T1000 (cell line): ENCODE measurements around the gene PRPS1.
"Not testable (repeated sequence)": the region's sequence is repeated elsewhere in the genome, so short reads cannot be mapped to it uniquely, and the experiment has no call there.

Source experiments
- DNase-seq: peaks from one replicate; lab custom pipeline; 2025; ENCODE audit warnings: mixed read lengths; lab: John Stamatoyannopoulos, UW

The PRPS1 gene

DNA sequence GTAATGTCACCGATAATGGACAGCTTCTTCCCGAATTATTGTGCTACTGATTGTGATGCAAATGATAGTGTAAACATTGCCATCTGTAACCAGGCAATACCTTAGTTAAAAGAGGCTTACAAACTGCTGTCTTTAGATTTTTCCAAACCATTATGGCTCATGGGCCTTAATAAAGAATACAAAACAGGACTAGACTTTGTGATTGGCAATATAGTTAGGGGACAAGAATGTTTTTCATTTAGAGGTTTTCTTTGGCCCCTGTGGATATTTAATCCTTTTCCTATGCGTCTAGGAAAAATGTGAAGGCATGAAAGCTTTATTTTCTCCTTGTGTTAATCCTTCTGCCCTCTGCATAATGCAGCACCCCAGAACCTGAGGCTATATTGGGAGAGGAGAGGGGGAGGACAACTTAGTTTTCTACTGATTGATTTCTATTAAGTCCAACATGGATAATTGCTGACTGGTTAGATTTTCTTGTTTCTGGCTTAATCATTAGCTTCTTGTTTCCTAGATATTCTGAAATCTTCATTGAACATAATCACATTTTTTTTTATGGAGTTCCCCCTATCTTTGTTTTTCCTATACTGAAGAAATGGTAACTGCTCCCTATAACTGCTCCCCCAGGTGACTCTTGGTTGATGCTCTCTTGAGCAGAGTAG, 1.9 kb downstream of the PRPS1 start:
- no peak for DNase-seq

DNA sequence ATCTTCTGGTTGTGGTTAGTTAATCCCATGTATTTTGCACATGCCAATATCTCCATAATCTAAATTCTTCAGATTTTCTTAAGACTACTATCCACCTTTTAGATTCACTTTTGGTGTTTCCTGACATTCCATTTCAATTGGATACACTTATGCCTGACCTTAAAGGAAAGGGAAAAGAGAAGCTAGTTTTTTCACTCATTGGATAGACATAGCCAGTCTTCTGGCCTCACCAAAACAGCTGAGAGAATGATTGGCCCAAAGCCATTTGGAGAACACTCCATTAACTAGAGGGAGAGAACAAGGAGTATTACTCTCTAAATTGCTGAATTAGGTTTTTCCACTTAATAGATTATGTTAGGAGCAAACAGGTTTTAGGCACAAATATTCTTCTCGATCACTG, 4.0 kb downstream of the PRPS1 start:
- DNase-seq: no peak

DNA sequence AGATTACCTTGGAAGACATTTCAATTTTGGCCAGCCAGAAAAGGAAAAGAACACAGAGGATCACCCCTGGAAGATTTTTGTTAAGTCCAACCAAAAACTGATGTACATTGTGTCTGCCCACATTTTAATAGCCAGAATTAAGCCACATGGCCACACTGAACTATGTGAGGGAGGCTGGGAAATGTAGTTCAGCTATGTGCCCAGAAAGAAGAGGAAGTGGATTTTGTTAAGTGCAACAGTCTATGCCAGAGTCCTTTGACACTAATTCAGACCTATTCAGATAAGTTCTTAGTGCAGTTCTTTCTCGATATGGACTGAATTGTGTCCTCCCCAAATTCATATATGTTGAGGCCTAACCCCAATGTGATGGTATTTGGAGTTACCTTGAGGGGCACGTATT, 18.4 kb downstream of the PRPS1 start:
- DNase-seq: no peak

DNA sequence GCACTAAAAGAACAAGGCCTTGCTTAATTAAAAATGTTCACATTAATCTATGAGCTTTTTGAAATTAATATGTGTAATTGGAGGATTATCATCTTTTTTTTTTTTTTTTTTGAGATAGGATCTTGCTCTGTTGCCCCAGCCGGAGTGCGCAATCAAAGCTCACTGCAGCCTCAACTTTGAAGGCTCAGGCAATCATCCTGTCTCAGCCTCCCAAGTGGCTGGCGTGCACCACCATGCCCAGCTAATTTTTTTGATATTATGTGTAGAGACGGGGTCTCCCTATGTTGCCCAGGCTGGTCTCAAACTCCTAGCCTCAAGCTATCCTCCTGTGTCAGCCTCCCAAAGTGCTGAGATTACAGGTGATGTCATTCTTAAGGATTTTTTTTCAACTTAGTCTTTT, 20.0 kb downstream of the PRPS1 start:
- DNase-seq: no peak

DNA sequence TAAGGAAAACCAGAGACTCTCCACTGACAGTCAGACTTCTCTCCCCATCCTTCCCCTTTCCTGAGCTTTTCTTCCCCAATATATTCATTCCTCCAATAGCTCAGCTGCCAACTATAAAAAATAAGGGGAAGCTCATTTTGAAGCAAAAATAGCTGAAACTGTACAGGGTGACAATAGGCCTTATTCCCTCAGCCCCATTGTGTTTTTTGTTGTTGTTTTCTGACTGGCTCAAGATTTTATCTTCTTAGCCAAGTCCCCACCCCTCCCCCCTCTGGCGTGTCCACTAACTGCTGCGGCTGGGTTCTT, 26.2 kb downstream of the PRPS1 start:
- DNase-seq: no peak

DNA sequence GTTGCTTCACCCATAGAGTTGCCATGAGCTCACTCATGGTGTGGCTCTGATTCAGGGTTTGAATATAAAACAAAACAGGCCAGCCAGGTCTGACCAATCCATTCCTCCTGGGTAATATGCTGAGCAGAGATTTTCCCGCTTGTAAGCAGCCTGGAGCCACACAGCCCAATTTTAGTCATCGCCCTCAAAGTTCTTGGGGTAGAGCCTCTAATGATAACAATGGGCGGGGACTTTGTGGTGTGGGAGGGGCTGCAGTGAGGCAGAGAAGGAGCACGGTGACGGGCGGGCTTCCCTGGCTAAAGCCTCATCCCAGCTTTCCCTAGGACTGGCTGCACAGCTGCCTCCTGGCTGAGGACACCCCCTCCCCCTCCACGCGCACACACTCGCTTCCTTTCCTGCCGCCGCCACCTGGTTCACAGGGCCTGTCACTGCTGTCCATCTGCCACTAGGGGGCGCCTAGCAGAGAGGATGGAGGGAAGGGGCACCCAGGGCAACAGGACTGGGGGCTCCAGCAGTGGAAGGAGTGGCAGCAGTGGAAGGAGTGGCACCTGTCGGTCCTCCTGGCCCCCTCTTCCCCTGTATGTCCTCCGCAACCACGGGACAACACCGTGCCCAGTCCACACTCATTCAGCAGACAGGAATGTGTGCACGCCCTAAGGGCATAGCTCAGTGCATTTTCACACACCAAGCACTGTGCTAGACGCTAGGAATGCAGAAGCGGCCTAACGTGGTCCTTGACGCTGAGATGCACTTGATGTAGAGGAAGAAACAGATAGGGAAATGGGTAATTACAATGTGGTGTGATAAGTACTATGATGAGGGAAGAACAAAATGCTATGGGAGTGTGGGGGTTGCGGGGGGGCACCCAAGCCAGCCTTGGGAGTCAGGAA, 26.8 kb downstream of the PRPS1 start:
- peak; percentile 58 for DNase-seq

DNA sequence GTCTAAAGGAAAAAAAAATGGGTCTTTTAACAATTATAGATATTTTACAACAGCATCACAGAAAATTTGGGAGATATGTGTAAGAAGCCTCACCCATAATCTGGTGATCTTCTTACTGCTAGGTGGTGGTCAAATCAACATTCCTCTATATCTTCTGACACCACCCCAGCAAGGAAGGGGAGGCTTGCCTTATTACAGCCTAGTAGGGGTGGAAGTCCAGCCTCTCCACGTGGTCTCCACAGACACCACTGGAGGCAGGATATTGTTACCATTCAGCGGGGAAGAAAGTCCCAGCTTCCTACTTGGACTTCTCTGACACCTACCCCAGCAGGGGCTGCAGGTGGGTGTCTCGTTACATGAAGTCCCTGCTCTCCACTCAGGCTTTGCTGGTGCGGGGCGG, 28.7 kb downstream of the PRPS1 start:
- no peak for DNase-seq

DNA sequence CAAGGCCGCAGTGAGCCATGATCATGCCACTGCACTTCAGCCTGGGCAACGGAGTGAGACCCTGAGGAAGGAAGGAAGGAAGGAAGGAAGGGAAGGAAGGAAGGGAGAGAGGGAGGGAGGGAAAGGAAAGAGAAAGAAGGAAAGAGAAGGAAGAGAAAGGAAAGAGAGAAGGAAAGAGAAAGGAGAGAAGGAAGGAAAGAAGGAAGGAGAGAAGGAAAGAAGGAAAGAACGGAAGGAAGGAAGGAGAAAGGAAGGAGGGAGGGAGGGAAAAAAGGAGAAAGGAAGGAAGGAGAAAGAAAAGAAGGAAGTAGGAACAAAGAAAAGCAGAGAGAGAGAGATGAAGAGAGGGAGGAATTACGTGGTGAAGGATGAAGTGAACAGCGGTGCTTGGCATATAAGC, 30.4 kb downstream of the PRPS1 start:
- no peak for DNase-seq

DNA sequence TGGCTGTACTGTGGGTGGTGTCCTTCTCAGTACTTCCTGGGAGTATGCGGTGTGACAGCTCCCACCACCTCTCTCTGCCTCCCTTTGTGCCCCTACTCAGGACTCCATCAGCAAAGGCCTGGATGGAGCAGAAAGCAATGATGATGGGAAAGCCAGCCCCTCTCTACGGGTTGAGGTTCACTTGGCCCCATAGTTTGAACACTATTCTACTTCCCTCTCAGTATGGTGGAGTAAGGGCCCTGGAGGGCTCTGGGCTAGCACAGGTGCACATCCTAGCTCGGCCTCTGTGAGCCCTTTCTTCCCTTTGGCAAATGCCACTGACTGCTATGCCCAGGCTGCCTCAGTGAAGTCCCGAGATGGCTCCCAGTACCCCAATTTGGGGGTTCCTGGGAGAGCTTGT, 31.0 kb downstream of the PRPS1 start:
- no peak for DNase-seq

DNA sequence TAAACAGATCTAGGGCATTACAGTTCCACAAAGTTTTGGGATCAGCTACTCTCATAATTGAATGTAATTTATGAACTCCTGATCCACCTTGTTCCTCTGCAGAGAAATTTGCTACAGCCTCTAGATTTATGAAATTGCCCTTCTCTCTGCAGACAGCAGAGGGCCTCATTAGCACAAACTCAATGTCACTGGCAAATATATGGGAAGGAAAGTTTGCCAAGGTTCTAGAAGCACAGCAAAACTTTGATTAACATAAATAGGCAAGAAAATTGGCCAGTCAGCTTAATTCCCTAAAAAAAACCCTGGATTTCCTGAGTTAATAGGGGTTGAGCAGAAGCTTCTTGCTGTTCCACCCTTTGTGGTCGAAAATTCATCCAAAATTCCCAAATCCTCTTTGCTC, 31.5 kb downstream of the PRPS1 start:
- no peak for DNase-seq

DNA sequence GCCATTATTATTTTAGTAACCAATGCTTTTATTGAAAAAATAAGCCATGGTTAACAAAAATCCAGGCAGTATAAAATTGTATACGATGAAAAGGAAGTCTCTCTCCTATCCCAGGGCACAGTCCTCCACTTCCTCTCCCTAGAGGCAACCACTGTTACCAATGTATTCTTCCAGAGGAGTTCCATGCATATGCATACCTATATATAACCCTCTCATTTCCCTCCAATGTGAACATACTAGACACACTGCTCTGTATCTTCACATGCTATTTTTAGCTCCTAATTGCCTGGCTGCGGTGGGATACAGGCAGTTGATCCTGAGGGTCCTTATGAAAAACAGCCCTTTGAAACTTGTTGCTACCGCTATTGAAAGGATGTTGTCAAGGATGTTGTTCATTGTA, 33.8 kb downstream of the PRPS1 start:
- DNase-seq: no peak

DNA sequence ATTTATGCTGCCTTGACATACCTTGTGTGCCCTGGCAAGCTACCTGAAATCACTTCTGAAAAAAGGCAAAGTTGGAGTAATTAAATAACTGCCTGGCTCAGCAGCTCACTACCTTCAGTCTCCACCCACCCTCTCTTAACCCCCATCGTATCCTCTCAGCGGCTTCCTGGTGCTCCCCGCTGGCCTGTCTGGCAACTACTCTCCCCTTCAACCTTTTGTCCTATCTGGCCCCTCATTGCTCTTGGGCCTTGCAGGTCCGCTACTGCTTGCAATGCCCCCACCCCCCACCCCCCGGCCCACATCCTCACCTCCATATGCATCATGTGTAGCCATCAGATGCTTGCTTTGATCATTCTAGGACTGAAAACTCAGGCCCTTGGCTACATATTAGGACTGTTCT, 34.5 kb downstream of the PRPS1 start:
- no peak for DNase-seq

DNA sequence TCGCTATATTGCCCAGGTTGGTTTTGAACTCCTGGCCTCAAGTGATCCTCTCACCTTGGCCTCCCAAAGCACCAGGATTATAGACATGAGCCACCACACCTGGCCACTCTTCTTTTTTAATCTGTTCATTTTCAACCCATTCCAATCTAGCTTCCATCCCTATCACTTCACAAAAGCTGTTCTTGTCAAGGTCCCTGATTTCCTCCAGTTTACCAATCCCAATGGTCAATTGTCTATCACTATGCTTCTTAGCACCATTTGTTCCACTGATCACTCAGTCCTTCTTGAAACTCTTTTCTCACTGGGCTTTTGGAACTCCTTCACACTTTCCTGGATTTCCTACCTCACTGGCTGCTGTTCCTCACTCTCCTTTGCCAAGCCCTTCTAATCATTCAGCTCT, 38.6 kb downstream of the PRPS1 start:
- no peak for DNase-seq

DNA sequence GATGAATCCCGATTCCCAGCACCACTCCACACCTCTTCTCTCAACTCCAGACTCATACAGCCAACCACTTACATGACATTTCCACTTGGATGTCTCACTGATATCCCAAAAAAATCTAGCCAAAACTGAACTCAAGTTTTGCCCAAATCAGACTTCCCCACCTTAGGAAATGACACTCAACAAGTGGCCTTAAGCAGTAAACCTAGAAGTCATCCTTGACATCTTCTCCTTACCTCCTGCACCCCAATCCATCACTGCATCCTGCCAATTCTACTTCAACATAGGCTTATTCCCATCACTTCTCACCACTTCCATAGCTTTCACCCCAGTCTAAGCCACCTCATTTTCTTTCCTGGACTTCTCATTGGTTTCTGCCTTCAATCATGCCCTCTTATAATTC, 39.1 kb downstream of the PRPS1 start:
- DNase-seq: no peak

DNA sequence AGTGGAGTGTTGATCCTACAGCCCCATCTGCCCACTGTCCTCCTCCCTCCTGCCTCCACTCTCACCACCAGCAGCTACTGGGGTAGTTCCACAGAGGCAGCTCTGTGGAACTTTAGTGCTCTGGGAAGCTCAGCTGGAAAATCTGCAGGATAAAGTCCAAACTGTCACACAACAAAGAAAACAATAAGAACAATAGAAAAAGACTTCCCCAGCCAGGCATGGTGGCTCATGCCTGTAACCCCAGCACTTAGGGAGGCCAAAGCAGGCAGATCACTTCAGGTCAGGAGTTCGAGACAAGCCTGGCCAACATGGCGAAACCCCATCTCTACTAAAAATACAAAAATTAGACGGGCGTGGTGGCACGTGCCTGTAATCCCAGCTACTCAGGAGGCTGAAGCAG, 40.4 kb downstream of the PRPS1 start:
- not testable (repeated sequence) for DNase-seq

DNA sequence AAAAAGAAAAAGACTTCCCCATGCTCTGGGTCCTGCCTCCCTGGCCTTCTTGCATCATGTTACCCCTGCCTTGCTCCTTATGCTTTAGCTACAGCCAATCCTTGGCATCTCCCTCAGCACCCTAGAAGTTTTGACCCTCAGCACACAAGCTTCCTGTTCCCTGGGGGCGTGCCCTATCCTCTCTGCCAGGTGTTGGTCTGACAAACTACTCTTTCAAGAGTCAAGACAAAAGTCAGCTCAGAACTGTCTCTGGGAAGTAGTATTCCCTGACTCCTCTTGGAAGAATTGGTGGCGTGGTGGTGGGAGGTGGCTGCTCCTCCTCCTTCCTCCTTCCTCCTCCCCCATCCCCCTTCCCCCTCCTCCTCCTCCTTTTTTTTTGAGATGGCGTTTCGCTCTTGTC, 41.0 kb downstream of the PRPS1 start:
- DNase-seq: no peak

DNA sequence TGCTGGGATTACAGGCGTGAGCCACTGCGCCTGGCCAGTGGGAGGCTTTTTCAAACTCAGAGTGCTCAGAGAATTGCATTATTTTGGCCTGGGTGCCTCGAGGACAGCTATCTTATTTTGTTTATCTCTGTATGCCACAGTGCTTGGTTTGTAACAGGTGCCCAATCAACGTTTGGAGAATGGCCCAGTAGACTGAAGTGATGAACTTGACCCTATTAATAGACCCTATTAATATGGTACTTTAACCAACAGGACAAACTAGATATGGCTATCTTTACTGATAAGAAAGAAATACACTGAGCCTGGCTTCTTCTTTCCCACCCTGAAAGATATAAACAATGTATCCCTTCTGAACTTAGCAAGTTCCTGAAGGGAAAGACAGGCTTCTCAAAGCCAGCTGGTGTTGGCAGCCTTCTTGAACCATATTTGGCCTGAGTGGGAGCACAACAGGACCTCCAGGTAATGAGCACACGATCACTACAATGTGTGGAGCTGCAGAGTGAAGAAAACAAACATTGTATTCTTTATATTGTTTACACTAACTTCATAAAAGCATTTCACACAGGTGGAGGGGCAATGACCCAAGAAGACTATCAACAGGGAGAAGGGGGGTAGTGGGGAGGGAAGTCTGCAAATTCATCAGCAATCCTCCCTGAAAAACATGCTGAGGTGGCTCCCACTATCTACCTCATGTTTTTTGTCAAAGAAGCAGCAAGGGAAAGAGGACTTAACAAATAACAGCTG, 41.7 kb downstream of the PRPS1 start:
- no peak for DNase-seq

DNA sequence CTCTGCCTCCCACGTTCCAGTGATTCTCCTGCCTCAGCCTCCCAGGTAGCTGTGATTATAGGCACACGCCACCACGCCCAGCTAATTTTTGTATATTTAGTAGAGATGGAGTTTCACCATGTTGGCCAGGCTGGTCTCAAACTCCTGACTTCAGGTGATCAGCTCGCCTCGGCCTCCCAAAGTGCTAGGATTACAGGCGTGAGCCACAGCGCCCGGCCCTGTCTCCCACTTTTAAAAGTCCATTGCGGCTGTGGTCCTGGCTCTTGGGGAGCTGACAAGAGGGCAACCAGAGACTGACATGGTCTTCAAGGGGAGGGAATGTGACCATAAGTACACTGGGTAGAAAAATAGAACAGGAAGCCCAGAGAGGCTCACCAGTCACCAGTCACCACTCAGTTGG, 42.9 kb downstream of the PRPS1 start:
- not testable (repeated sequence) for DNase-seq

DNA sequence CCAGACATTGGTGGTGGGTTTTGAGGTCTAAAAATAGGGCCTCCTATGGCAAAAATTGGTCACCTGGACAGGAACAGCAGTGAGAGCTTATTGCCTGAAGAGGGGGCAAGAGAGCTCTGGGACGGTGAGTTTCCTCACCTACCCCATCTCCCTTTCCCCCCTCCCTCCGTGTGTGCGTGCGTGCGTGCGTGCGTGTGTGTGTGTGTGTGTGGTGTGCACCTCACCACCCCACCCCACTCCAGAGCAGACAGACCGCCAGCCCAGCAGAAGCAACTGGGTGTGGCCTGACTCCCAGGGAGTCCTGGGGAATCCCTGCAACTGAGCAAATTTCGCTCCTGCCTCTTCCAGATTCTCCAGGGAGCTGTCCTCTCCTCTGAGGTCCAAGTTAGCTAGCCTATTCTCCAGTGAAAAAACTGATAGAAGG, 44.7 kb downstream of the PRPS1 start:
- DNase-seq: peak; percentile 9

DNA sequence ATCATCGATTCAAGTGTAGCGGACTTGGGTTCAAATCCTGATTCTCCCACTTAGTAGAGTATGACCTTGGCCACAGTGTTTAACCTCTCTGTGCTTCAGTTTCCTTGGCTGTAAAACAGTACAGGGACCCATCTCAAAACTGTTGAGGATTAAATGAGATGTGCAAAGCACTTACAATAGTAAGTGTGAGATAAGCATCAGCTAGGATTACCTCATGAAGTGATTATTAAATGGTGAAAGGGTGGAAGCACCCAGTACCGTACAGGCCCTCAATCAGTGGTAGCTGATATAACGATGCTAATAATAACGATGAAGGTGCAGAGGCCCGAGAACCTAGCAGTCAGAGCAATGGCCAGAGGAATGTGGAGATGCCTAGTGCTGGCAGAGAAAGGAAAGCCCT, 45.1 kb downstream of the PRPS1 start:
- DNase-seq: no peak

DNA sequence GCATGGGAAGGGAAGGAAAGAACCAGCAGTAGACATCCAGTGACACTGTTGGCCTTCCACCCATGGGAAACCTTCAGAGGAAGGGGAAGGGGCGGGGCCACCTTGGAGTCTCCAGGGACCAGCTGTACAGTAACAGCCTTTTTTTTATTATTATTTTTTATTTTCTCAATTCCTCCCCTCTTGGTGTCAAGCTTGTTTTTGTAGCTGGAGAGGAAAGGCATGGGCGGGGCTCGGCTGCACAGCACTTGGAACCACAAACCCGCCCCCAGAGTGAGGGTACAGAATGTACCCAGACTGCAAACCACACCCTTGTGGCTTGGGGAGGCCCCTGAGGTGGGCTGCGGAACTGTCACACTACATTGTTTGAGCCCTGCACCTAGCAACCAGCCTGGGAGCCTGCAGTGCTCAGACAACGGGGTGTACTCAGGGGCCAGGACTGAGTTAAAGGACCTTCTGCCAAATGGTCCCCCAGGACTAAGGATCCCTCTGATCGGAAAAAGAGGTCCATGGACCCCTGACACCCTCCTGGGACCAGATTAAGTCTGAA, 45.7 kb downstream of the PRPS1 start:
- no peak for DNase-seq

DNA sequence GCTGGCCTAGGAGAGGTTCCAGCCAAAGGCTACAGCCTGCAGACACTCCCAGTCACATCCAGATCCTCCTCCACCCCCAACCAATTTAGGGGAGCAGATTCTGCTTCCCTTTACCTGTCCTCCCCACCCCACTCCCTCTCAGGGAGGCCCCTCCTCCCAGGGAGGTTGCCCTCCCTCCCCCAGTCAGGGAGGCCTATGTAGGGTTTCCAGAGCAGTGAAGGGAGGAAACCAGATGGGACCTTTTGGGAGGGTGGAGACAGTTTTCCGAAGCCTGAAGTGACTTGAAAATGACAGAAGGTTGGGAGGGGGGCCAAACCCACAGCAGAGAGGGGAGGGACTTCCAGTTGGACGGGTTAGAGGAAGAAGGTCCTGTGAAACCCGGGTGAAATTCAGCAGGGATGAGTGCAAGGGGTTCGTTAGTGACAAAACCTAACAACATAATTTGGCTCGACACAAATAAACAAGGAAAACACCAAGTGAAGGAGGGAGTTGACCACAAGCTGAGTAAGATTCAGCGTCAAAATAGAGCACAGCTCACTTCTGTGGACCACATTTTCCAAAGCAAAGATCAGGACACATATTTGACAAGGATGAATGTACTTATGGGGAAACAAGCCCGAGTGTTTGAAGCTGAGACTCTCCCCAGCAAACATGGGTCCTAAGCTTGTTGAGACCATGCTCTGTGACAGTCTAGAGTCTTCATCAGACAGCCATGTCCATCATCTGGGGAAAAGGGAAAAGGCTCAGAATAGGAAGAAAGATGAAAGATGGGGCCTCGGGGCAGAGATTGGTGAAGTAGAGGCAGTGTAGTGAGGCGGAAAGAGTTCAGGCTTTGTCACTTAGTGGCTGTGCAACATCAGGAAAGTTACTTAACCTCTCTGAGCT, 46.4 kb downstream of the PRPS1 start:
- no peak for DNase-seq
